ENCODE measurements around the gene RAB3GAP1. TPM values are rescaled to one million over a fixed set of nuclear protein-coding genes. Genes with fewer than 3 reads are reported as not detected.
"Not testable (repeated sequence)": the region's sequence is repeated elsewhere in the genome, so short reads cannot be mapped to it uniquely, and the experiment has no call there.

Gene RAB3GAP1
- total RNA-seq, 3 donors from 2014 or later (not counting 1 experiment from before 2014, with no cell fraction given), result 9.6 to 12.6 (median 9.8) TPM

DNA sequence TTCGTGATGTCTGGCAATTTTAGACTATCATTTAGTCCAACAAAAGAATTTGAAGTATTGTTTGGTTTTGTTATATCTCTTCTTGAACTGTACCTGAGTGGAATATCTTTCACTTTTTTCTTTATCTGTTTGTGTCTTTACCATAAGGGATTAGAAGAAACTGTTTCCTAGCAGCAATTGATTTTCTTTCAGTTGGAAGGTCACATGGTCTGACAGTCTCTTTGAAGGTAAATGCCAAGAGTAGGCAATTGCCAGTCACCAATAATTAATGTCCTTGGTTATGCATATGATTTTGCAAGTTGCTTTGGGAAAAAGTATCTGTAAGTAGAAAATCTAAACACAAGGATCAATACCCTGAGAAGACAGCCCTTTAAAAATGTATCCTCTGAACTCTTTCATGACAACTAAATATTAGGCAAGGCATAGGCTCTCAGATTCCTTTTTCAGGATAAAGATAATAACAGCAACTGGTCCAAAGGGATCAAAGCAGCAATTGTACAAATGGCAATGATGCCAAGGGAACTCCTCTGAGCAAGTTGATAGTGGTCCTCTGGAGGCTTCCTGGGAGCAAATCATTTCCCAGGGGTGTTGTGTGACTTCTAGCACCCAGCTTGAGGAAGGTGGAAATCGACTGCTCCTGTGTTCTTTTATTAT, 22.5 kb upstream of the RAB3GAP1 start:
- H3K4me3 ChIP-seq (ENCODE audit: low read length), result no peak overlapping the region
- Mint-ChIP-seq H3K4me3 (no peak overlapping the region), H3K4me1 (no peaks in the 10 kb centered on the region), H3K27me3 (ENCODE audit: low read depth in 2 of 2) (peaks cover 17 to 49% of the 10 kb centered on the region in 2 donors), H3K27ac (no peak overlapping the region), H3K9me3 (no peaks in the 10 kb centered on the region), H3K36me3 (peaks cover 9% of the 10 kb centered on the region)
- H3K27me3 ChIP-seq (ENCODE audit: control insufficient read depth, insufficient read depth, low read length), result no peaks in the 10 kb centered on the region
- H3K36me3 ChIP-seq (ENCODE audit: control insufficient read depth, insufficient read depth, low read length), result no peaks in the 10 kb centered on the region
- DNase-seq (no peak), ATAC-seq (no peak)
- TF ChIP-seq, protein P1, sequence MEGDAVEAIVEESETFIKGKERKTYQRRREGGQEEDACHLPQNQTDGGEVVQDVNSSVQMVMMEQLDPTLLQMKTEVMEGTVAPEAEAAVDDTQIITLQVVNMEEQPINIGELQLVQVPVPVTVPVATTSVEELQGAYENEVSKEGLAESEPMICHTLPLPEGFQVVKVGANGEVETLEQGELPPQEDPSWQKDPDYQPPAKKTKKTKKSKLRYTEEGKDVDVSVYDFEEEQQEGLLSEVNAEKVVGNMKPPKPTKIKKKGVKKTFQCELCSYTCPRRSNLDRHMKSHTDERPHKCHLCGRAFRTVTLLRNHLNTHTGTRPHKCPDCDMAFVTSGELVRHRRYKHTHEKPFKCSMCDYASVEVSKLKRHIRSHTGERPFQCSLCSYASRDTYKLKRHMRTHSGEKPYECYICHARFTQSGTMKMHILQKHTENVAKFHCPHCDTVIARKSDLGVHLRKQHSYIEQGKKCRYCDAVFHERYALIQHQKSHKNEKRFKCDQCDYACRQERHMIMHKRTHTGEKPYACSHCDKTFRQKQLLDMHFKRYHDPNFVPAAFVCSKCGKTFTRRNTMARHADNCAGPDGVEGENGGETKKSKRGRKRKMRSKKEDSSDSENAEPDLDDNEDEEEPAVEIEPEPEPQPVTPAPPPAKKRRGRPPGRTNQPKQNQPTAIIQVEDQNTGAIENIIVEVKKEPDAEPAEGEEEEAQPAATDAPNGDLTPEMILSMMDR (IDR thresholded peaks at IDR 0.05), result no peak
- H3K27ac ChIP-seq (ENCODE audit: low read length), result no peak overlapping the region
- WGBS (ENCODE audit: insufficient coverage), result 73% methylated on average over 2 of the region's 2 CpGs
- intact Hi-C loops (cut with micrococcal nuclease), result no loop called here
- H3K9me3 ChIP-seq (ENCODE audit: control insufficient read depth, insufficient read depth, low read length), result no peaks in the 10 kb centered on the region
- H3K4me1 ChIP-seq (ENCODE audit: control insufficient read depth, insufficient read depth, low read length), result no peaks in the 10 kb centered on the region

DNA sequence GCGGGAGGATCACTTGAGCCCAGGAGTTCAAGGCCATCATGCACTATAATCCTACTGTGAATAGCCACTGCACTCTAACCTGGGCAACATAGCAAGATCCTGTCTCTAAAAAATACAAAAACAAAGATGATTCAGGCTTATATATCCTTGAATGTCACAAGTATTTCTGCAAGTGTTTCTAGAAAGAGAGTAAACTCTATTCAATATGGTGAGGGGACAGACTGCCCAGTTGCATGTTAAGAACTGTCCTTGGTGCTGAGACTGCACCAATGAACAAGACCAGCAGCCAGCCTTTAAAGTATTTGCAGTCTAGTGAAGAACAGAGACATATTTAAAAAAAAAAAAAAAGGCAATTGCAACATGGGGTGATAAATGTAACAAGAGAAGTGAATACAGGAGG, 21.3 kb upstream of the RAB3GAP1 start:
- Mint-ChIP-seq H3K36me3 (peaks cover 9% of the 10 kb centered on the region), H3K9me3 (no peaks in the 10 kb centered on the region), H3K4me1 (no peaks in the 10 kb centered on the region), H3K27me3 (ENCODE audit: low read depth in 2 of 2) (peaks cover 13 to 45% of the 10 kb centered on the region in 2 donors), H3K4me3 (no peak overlapping the region), H3K27ac (no peak overlapping the region)
- no peak for ATAC-seq
- Histone ChIP-seq H3K4me1 (ENCODE audit: control insufficient read depth, insufficient read depth, low read length) (no peaks in the 10 kb centered on the region), H3K36me3 (ENCODE audit: control insufficient read depth, insufficient read depth, low read length) (no peaks in the 10 kb centered on the region), H3K27me3 (ENCODE audit: control insufficient read depth, insufficient read depth, low read length) (no peaks in the 10 kb centered on the region), H3K9me3 (ENCODE audit: control insufficient read depth, insufficient read depth, low read length) (no peaks in the 10 kb centered on the region), H3K27ac (ENCODE audit: low read length) (no peak overlapping the region), H3K4me3 (ENCODE audit: low read length) (no peak overlapping the region)
- intact Hi-C loops (cut with micrococcal nuclease), result no loop called here
- TF ChIP-seq, protein P1 (IDR thresholded peaks at IDR 0.05), result no peak
- 94% methylated on average over 1 of the region's 1 CpG for WGBS (ENCODE audit: insufficient coverage)
- no peak for DNase-seq

DNA sequence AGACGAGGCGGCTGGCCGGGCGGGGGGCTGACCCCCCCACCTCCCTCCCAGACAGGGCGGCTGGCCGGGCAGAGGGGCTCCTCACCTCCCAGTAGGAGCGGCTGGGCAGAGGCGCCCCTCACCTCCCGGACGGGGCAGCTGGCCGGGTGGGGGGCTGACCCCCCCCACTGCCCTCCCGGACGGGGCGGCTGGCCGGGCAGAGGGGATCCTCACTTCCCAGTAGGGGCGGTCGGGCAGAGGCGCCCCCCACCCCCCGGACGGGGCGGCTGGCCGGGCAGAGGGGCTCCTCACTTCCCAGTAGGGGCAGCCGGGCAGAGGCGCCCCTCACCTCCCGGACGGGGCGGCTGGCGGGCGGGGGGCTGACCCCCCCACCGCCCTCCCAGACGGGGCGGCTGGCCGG, 18.9 kb upstream of the RAB3GAP1 start:
- not testable (repeated sequence) for H3K9me3 Mint-ChIP-seq, DNase-seq, H3K4me1 Mint-ChIP-seq

DNA sequence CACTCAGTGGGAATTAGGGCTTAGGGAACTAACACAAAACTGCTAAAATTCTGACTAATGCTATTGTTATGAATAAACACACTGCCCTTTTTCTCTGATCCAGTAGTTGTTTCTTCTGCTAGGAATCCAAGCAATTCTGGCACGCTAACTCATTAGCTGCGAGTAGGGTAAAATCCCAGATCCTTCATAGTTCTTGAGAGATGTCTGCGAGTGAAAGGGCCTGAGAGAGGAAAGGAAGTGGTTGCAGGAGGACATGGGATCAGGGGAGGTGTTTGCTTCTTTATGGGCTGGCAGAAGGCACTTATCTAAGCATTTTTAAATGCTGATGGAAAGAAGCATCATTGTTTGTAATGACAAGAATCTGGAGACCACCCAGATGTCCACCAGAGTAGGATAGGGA, 14.3 kb upstream of the RAB3GAP1 start:
- 92% methylated on average over 3 of the region's 3 CpGs for WGBS (ENCODE audit: insufficient coverage)
- ATAC-seq (no peak), DNase-seq (no peak)
- Histone ChIP-seq H3K27me3 (ENCODE audit: control insufficient read depth, insufficient read depth, low read length) (no peaks in the 10 kb centered on the region), H3K36me3 (ENCODE audit: control insufficient read depth, insufficient read depth, low read length) (no peaks in the 10 kb centered on the region), H3K27ac (ENCODE audit: low read length) (no peak overlapping the region), H3K4me3 (ENCODE audit: low read length) (no peak overlapping the region), H3K4me1 (ENCODE audit: control insufficient read depth, insufficient read depth, low read length) (no peaks in the 10 kb centered on the region), H3K9me3 (ENCODE audit: control insufficient read depth, insufficient read depth, low read length) (no peaks in the 10 kb centered on the region)
- TF ChIP-seq, protein P1 (IDR thresholded peaks at IDR 0.05), result no peak
- Mint-ChIP-seq H3K27ac (no peak overlapping the region), H3K36me3 (no peaks in the 10 kb centered on the region), H3K27me3 (ENCODE audit: low read depth in 2 of 2) (peaks cover 23 to 41% of the 10 kb centered on the region in 2 donors), H3K9me3 (no peaks in the 10 kb centered on the region), H3K4me1 (no peaks in the 10 kb centered on the region), H3K4me3 (no peak overlapping the region)
- intact Hi-C loops (cut with micrococcal nuclease), result no loop called here

More for the DNA sequence above, 18.9 kb upstream of the RAB3GAP1 start:
- H3K9me3 ChIP-seq (ENCODE audit: control insufficient read depth, insufficient read depth, low read length); intact Hi-C loops (cut with micrococcal nuclease); H3K4me3 ChIP-seq (ENCODE audit: low read length); ATAC-seq; H3K27ac ChIP-seq (ENCODE audit: low read length); H3K27ac Mint-ChIP-seq; H3K4me3 Mint-ChIP-seq; H3K27me3 ChIP-seq (ENCODE audit: control insufficient read depth, insufficient read depth, low read length); H3K36me3 Mint-ChIP-seq; H3K36me3 ChIP-seq (ENCODE audit: control insufficient read depth, insufficient read depth, low read length); H3K4me1 ChIP-seq (ENCODE audit: control insufficient read depth, insufficient read depth, low read length): not testable (repeated sequence)
- WGBS (ENCODE audit: insufficient coverage), result 100% methylated on average over 1 of the region's 33 CpGs
- peaks cover 17 to 38% of the 10 kb centered on the region in 2 donors for H3K27me3 Mint-ChIP-seq (ENCODE audit: low read depth in 2 of 2)

All from natural killer cell (primary cell).